HG02943 (cell line): ENCODE results near the gene IL33.

Experiments
- ATAC-seq: cut with Tn5 transposase; IDR thresholded peaks from one replicate; pipeline ENCODE4 v1.9.1; 2021; ENCODE audit warnings: mild to moderate bottlenecking, low read depth, moderate library complexity; ENCODE audit not compliant: unreplicated experiment

Gene IL33

DNA sequence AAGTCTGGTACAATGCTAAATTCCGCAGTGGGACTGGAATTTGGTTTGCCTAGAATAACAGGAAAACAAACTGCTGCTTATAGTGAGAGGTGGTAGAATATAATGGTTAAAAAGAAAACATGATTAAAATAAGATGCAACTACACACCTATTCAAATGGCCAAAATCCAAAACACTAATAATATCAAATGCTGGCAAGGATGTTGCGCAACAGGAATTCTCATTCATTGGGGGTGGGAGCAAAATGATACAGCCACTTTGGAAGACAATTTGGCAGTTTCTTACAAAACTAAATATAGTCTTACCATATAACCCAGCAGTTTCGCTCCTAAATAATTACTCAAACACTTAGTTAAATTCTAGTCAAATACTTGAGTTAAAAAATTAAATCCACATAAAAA lies 61.8 kb downstream of the IL33 start:
- no peak for ATAC-seq

DNA sequence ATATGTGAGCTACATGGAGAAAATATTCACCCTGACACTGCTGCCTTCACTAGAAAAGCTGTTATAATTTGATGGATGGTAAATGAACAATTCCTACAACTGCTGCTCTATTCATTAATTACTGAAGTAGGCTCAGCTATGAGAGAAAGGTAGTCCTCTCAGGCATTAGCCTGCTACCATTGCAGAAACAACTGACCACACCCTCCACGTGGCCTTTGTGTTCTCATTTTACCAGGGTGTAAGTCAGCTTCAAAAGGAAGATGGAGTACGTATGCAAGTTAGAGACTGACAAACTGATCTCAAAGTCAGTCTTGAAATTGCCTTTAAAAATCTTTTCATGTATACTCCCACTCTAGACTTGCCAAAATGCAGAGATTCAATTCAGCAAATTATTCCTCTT lies 86.3 kb downstream of the IL33 start:
- ATAC-seq, result no peak

DNA sequence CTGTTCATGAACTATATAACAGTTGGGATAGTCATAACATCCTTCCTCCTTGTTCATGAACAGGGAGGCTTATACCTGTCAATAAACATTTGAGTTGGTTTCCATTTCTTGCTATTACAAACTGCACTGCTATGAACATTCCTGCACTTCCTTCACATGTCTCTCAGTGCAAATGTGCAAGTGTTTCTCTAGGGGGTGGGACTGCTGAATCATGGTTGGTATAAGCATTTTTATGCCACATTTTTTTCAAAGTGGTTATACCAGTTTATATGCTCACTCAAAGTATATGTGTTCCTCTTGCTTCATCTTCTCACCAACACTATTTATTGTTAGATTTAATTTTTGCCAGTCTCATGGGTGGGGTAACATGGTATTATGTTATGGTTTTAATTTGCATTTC lies 86.8 kb downstream of the IL33 start:
- no peak for ATAC-seq

DNA sequence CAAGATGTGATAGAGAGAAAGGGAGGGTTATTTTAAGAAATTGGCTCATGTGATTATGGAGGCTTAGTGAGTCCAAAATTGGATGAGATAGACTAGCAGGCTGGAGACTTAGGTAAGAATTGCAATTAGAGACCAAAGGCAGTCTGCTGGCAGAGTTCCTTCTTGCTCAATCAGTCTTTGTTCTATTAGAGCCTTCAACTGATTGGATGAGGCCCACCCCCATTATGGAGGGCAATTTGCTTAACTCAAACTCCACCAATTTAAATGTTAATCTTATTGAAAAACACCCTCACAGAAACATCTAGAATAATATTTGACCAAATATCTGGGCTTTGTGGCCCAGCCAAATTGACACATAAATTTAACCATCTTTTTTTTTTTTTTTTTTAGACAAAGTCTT lies 88.6 kb downstream of the IL33 start:
- ATAC-seq, result no peak

DNA sequence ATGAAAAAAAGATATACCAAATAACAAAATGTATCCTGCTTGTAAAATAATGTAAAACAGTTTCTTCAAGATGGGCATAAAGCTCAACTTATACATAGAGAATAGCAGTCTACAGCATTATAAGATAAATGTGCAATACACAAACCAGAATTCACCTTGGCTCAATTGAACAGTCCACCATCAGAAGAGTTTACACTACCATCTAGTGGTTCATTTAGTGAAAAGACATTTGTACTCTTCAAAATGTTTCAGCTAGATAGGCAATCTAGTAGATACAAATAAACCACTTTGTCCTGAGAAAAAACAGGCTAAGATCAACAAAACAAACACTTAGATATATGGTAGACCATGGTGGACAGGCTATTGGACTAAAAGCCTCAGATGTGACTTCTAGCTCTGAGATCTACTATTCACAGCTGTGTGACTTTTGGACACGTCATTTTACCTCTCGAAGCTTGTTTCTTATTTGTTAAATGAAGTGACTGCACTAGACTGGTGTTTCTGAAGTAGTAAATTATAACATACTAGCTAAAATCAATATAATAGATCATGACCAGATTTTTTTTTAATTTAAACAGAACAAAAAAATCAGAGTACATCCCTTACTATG lies 90.5 kb downstream of the IL33 start:
- ATAC-seq, result no peak
